Suprapubic skin (tissue), 4 donors: Measurements from ENCODE around the gene GRWD1. TPM values are rescaled to one million over a fixed set of nuclear protein-coding genes. Genes with fewer than 3 reads are reported as not detected.
A peak's percentile ranks its signal among the peaks of the same experiment; 100 is the strongest.

Experiments
- DNase-seq, 2 donors: peaks; one replicate each; pipeline ENCODE4 v3.0.0-alpha.2; 2019; ENCODE audit warnings: low spot score in 2 of 2
- H3K27ac ChIP-seq: fragments of 200-600 bp; sonication (generic); one replicate; pipeline ENCODE4 v1.5.1; 2019
- H3K27me3 ChIP-seq: fragments of 200-600 bp; sonication (generic); one replicate; pipeline ENCODE4 v1.5.1; 2019
- H3K36me3 ChIP-seq: fragments of 200-600 bp; sonication (generic); one replicate; pipeline ENCODE4 v1.5.1; 2019
- H3K4me1 ChIP-seq: fragments of 200-600 bp; sonication (generic); one replicate; pipeline ENCODE4 v1.5.1; 2019
- H3K4me3 ChIP-seq: fragments of 200-600 bp; sonication (generic); one replicate; pipeline ENCODE4 v1.5.1; 2019; ENCODE audit warnings: mild to moderate bottlenecking
- H3K9me3 ChIP-seq: fragments of 200-600 bp; sonication (generic); one replicate; pipeline ENCODE4 v1.5.1; 2019
- CTCF ChIP-seq, 2 donors: fragments of 200-600 bp in 1 of 2; fragments of 450-650 bp in 1 of 2; sonication (generic) in 1 of 2; IDR thresholded peaks; one replicate each; pipeline ENCODE4 v1.5.1; 2016 to 2019; ENCODE audit warnings: antibody characterized with exemption in 2 of 2, mild to moderate bottlenecking in 1 of 2, moderate library complexity in 1 of 2
- EP300 ChIP-seq: sonication (generic); formaldehyde crosslinking; IDR thresholded peaks from one replicate; pipeline ENCODE4 v1.6.1; 2017; ENCODE audit warnings: antibody characterized with exemption
- POLR2A ChIP-seq, 2 donors: fragments of 450-650 bp; IDR thresholded peaks; one replicate each; pipeline ENCODE4 v1.6.1; 2017; ENCODE audit warnings: antibody characterized with exemption in 2 of 2, mild to moderate bottlenecking in 2 of 2, moderate library complexity in 2 of 2
- POLR2AphosphoS5 ChIP-seq, 3 donors: sonication (generic); formaldehyde crosslinking; IDR thresholded peaks; one replicate each; pipeline ENCODE4 v1.6.1; 2017; ENCODE audit warnings: antibody characterized with exemption in 3 of 3
- WGBS: methylation state at CpG from one replicate; pipeline ENCODE4 v1.1.5; 2018; 5-methylcytosine and 5-hydroxymethylcytosine counted together
- total RNA-seq, 4 donors: library from RNA; depleted of rRNA; stranded (reverse); fragments of >200 nt; gene quantifications; one replicate each; pipeline ENCODE4 v1.1.0, GENCODE V29; 2016

The GRWD1 gene
- total RNA-seq, 4 donors from 2014 or later = 24.5 to 53.4 (median 40.1) TPM

- WGBS = 92% methylated on average over 9 of the region's 9 CpGs
- DNase-seq = no peak
- Histone ChIP-seq H3K4me1 (peaks cover 17% of the 10 kb centered on the region), H3K4me3 (no peak overlapping the region), H3K27ac (no peak overlapping the region), H3K36me3 (peaks cover 83% of the 10 kb centered on the region), H3K27me3 (no peaks in the 10 kb centered on the region), H3K9me3 (no peaks in the 10 kb centered on the region)
- TF ChIP-seq POLR2A (IDR thresholded peaks at IDR 0.05) (no peak), POLR2AphosphoS5 (IDR thresholded peaks at IDR 0.05) (no peak), CTCF (IDR thresholded peaks at IDR 0.05) (no peak), EP300 (no peak)
Observed at GRCh38 chr19:48476176-48476575, 30.4 kb downstream of the GRWD1 start.

- Histone ChIP-seq H3K4me3 (no peak overlapping the region), H3K36me3 (peaks cover 73% of the 10 kb centered on the region), H3K27ac (no peak overlapping the region), H3K4me1 (peaks cover 19% of the 10 kb centered on the region), H3K9me3 (no peaks in the 10 kb centered on the region), H3K27me3 (no peaks in the 10 kb centered on the region)
- TF ChIP-seq POLR2A (IDR thresholded peaks at IDR 0.05) = no peak
- TF ChIP-seq EP300 = no peak
- TF ChIP-seq CTCF (IDR thresholded peaks at IDR 0.05) = no peak
- no peak for TF ChIP-seq POLR2AphosphoS5 (IDR thresholded peaks at IDR 0.05)
- WGBS = 75% methylated on average over 9 of the region's 10 CpGs
- no peak for DNase-seq
Observed at GRCh38 chr19:48477067-48477685, 31.4 kb downstream of the GRWD1 start.

- peaks cover 67% of the 10 kb centered on the region for H3K36me3 ChIP-seq
- WGBS = 75% methylated on average over 16 of the region's 22 CpGs
- no peaks in the 10 kb centered on the region for H3K9me3 ChIP-seq
- no peaks in the 10 kb centered on the region for H3K27me3 ChIP-seq
- H3K27ac ChIP-seq = no peak overlapping the region
- H3K4me1 ChIP-seq = peaks cover 24% of the 10 kb centered on the region
- no peak for DNase-seq
- no peak overlapping the region for H3K4me3 ChIP-seq
- TF ChIP-seq EP300 (no peak), POLR2A (IDR thresholded peaks at IDR 0.05) (no peak), POLR2AphosphoS5 (IDR thresholded peaks at IDR 0.05) (no peak), CTCF (IDR thresholded peaks at IDR 0.05) (no peak)
Observed at GRCh38 chr19:48477698-48478338, 32.0 kb downstream of the GRWD1 start.

GRCh38 chr19:48478339-48479256 lies 32.8 kb downstream of the GRWD1 start:
- Histone ChIP-seq H3K27me3 (no peaks in the 10 kb centered on the region), H3K4me1 (peaks cover 24% of the 10 kb centered on the region), H3K27ac (no peak overlapping the region), H3K9me3 (no peaks in the 10 kb centered on the region), H3K36me3 (peaks cover 59% of the 10 kb centered on the region), H3K4me3 (no peak overlapping the region)
- no peak for DNase-seq
- 86% methylated on average over 25 of the region's 29 CpGs for WGBS
- TF ChIP-seq POLR2AphosphoS5 (IDR thresholded peaks at IDR 0.05) (no peak), CTCF (IDR thresholded peaks at IDR 0.05) (no peak), EP300 (no peak), POLR2A (IDR thresholded peaks at IDR 0.05) (no peak)

- H3K36me3 ChIP-seq = peaks cover 48% of the 10 kb centered on the region
- H3K27ac ChIP-seq = peak overlapping the region; percentile 80
- DNase-seq = no peak
- 62% methylated on average over 5 of the region's 7 CpGs for WGBS
- H3K27me3 ChIP-seq = no peaks in the 10 kb centered on the region
- H3K4me1 ChIP-seq = peaks cover 24% of the 10 kb centered on the region
- H3K9me3 ChIP-seq = no peaks in the 10 kb centered on the region
- H3K4me3 ChIP-seq = peak overlapping the region; percentile 58
- TF ChIP-seq POLR2AphosphoS5 (IDR thresholded peaks at IDR 0.05) (no peak), EP300 (no peak), POLR2A (IDR thresholded peaks at IDR 0.05) (no peak), CTCF (IDR thresholded peaks at IDR 0.05) (no peak)
Observed at GRCh38 chr19:48479686-48480085, 33.9 kb downstream of the GRWD1 start.
